GM20431 (cell line): ENCODE results near the gene SHISA8.
"Not testable (repeated sequence)": the region's sequence is repeated elsewhere in the genome, so short reads cannot be mapped to it uniquely, and the experiment has no call there.

Experiments used
- in situ Hi-C: fragments of 300-500 bp; cut with MseI, MboI; formaldehyde crosslinking; loops from one replicate; pipeline ENCODE4 v1.15.0; 2020; ENCODE audit warnings: low sequenced_read_pairs; ENCODE audit not compliant: unreplicated experiment

SHISA8 gene

GRCh38 chr22:41915035-41915785 lies at the start of gene SHISA8:
Gene SHISA8 (minus strand): TSS chr22:41915074. CDS start chr22:41914667, 407 bp downstream.
- in situ Hi-C loops: no loop called here

DNA sequence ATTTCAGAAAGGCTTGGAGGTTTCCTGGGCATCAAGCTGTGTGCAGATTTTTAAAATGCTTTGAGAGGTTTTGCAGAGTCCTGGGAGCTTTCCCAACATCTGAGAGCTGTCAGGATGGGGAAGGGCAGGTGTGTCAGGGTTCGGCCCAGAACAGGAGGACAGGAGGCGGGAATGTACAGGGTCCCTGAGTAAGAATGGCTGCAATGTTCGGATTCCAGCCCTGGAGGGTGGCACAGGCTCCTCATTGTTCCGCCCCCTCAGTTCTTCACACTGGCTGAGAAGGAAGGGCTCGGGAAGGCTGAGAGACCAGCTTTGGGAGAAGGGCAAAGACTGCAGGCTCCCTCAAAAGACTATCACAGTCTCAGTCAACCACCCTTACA lies 49.2 kb upstream of the SHISA8 start:
- in situ Hi-C loops: loop anchor here (25.0 kb wide), 1 partner anchor 473 kb away; the partner anchor contains the start of gene NFAM1

GRCh38 chr22:41963453-41964111 lies 48.7 kb upstream of the SHISA8 start:
- in situ Hi-C loops: loop anchor here (25.0 kb wide), 1 partner anchor 474 kb away; the partner anchor contains the start of gene NFAM1

DNA sequence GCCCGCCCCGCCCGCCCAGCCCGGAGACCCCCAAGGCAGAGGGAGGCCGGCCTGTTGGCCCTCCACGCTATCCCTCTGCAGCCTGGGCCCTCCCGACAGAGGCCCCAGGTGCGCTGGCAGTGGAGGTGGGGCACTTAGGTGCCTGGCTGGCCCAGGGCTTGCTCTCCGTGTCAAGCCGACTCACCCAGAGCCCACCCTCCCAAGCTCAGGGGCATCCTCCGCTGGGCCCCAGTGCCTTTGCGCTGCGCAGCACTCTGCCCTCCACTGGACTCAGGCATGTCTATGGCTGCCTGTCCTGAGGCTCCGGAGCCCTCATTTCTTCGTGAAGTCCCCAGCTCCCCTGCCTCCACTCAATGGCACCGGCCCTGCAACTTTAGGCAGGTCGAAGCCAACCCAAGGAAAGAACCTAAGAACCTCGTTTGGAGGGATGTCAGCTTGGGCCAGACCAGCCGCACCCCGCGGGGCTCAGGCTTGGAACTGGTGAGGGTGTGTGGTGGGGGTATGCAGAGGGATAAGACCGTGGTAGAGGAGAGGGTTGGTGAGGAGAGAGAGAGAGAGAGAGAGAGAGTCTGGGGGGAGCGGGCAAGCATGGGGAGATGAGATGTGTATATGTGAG lies 43.2 kb upstream of the SHISA8 start:
- in situ Hi-C loops: loop anchor here (25.0 kb wide), 1 partner anchor 479 kb away; the partner anchor contains the start of gene NFAM1

DNA sequence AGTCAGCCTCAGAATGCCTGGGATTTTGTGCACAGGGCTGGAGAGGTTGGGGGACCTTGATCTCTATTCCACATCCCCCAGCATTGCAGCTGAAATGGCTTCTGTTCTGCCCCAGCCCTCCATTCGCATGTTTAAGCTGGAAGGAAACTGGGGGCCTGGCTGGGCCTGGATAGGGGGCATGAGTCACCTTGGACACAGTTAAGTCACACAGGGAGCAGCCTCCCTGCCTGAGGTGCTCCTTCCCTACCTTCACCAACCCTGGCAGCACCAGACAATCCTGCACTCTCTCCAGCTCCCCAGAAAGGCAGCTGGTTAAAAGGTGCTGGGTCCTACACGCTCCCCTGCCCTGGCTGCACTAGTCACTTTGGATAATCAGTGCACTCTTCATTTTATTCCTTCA lies 37.8 kb upstream of the SHISA8 start:
- in situ Hi-C loops: loop anchor here (25.0 kb wide), 1 partner anchor 485 kb away; the partner anchor contains the start of gene NFAM1

- in situ Hi-C loops: loop anchor here (25.0 kb wide), 1 partner anchor 485 kb away; the partner anchor contains the start of gene NFAM1
Observed at GRCh38 chr22:41951898-41952474, 37.1 kb upstream of the SHISA8 start, which contains the start of gene SMIM45. Gene SMIM45 (plus strand): TSS chr22:41952150.

DNA sequence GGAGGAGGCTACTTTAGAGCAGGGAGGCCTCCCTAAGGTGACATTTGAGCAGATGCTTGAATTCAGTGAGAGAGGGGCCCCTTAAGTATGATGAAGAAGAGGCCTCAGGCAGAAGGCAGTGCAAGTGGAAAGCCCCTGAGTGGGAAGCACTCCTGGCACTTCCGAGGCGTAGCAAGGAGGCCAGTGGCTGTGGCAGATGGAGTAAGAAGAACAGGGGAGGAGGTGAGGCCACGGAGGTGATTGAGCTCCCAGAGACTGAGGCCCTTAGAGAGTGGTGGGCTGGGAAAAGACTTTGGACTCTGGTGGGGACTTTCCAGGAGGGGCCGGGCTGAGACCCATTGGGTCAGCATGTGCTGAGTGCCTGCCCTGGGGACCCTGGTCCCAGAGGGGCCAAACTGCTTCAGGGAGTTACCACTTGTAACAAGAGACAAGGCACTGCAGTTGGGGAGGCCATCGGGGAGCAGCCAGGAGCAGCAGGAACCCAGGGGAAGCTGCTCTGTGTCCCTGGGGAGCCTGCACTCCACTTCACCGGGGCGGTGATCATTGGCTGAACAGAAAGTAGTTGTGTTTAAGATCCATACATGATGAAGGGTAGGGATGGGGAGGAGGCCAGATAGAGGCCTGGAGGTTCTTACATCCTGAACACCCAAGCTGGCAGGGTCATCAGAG lies 34.6 kb upstream of the SHISA8 start:
- in situ Hi-C loops: no loop called here

GRCh38 chr22:41948928-41949296 lies 34.0 kb upstream of the SHISA8 start:
- in situ Hi-C loops: not testable (repeated sequence)

GRCh38 chr22:41948142-41948541 lies 33.3 kb upstream of the SHISA8 start:
- in situ Hi-C loops: no loop called here

DNA sequence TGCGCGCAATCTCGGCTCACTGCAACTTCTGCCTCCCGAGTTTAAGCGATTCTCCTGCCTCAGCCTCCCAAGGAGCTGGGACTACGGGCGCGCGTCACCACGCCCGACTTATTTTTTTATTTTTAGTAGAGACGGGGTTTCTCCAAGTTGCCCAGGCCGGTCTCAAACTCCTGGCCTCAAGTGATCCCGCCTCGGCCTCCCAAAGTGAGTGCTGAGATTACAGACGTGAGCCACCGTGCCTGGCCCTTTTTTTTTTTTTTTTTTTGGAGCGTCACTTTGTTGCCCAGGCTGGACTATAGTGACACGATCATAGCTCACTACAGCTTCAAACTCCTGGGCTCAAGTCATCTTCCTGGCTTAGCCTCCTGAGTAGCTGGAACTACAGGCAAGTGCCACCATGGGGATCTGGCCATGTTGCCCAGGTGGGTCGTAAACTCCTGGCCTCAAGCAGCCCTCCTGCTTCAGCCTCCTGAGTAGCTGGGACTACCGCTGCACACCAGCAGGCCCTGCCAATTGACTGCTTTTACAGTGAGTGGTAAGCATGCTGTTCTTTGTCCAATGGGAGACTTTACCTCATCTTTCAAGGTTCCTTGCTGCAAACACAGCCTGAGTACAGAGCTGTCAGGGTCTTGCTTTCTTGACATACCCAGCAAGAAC lies 32.7 kb upstream of the SHISA8 start:
- in situ Hi-C loops: no loop called here

DNA sequence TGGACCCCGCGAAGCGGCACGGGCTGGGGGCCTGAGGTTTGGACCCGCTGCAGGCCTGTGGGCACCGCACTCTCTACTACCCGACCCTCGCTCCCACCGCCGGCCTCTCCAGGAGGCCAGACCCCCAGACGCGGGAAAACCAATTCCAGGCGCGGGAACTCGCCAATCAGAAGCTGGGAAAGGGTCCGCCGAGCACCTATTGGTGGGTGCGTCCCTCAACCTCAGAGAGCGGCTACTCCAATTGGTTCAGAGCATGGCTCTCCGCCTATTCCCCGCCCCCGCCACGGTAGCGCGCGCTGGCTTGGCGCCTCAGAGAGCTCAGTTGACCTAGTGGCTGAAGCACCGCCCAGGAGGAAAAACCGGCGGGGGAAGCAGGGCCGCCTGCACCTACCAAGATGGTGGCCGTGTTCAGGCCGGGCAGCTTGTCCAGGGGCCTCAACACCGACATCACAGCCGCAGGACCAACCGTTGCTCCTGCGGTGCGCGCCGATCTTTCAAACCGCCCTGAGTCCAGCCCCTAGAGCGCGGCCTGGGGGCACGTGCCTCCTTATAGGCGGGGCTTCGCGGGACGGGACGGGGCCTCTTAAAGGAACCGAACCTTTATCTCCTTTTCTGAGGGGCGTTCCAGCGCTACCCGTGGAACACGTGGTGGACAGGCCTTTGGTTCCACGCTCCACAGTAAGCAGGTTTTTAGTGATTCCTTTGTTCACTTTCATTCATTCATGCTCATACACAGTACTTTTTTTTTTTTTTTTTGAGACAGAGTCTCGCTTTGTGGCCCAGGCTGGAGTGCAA lies 32.0 kb upstream of the SHISA8 start, which contains the start of gene CENPM:
Gene CENPM, minus strand, starts transcription at position 524 of the 795 bp plus-strand sequence. Its CDS starts 76 bp downstream, at position 448.
- in situ Hi-C loops: no loop called here

GRCh38 chr22:41943661-41944209 lies 28.9 kb upstream of the SHISA8 start:
- in situ Hi-C loops: no loop called here

GRCh38 chr22:41940832-41941765 lies 26.2 kb upstream of the SHISA8 start:
- in situ Hi-C loops: no loop called here

GRCh38 chr22:41939981-41940831 lies 25.3 kb upstream of the SHISA8 start:
- in situ Hi-C loops: no loop called here

- in situ Hi-C loops: no loop called here
Observed at GRCh38 chr22:41936894-41937169, 22.0 kb upstream of the SHISA8 start.

- in situ Hi-C loops: no loop called here
Observed at GRCh38 chr22:41935509-41935908, 20.6 kb upstream of the SHISA8 start.

- in situ Hi-C loops: no loop called here
Observed at GRCh38 chr22:41935015-41935351, 20.1 kb upstream of the SHISA8 start.
